PC-9 (cell line): ENCODE data around the gene MINDY4. TPM values are rescaled to one million over a fixed set of nuclear protein-coding genes. Genes with fewer than 3 reads are reported as not detected.

ENCODE experiments used
- BruUV-seq: library from RNA; stranded (reverse); fragments of 400-500 nt; replicated peaks from 2 replicates; lab custom pipeline; 2021; lab: Mats Ljungman, UMichigan
- CTCF ChIA-PET: fragments of 300-600 bp; sonication (Branson Sonifier 250); formaldehyde crosslinking; loops from one replicate; lab custom pipeline; 2022; ENCODE audit warnings: antibody characterized with exemption; lab: Charles Lee
- POLR2A ChIA-PET: fragments of 300-600 bp; sonication (Branson Sonifier 250); formaldehyde crosslinking; loops from one replicate; lab custom pipeline; 2022; ENCODE audit warnings: antibody characterized with exemption; ENCODE audit not compliant: unreplicated experiment; lab: Charles Lee
- DNase-seq, 2 experiments: peaks; one replicate each; pipeline versions ENCODE4 v3.0.0 to v3.0.0-alpha.2; 2015 to 2022; ENCODE audit warnings: mixed read lengths in 1 of 2
- H2AFZ ChIP-seq: fragments of 200-600 bp; sonication (generic); 2 replicates; pipeline ENCODE4 v1.8.1; 2017; ENCODE audit warnings: antibody characterized with exemption
- H3F3A ChIP-seq: fragments of 200-600 bp; sonication (generic); 2 replicates; pipeline ENCODE4 v1.8.1; 2017; ENCODE audit warnings: antibody characterized with exemption, mild to moderate bottlenecking, low read depth; ENCODE audit not compliant: insufficient read depth
- H3K27ac ChIP-seq: fragments of 200-600 bp; sonication (generic); 2 replicates; pipeline ENCODE4 v1.6.1; 2016; ENCODE audit warnings: mixed run types
- H3K27me3 ChIP-seq: fragments of 200-600 bp; sonication (generic); 2 replicates; pipeline ENCODE4 v1.6.1; 2016; ENCODE audit warnings: low read depth, mixed run types; ENCODE audit not compliant: insufficient read depth
- H3K36me3 ChIP-seq: fragments of 200-600 bp; sonication (generic); 2 replicates; pipeline ENCODE4 v1.6.1; 2016; ENCODE audit warnings: low read depth, mixed run types
- H3K4me1 ChIP-seq: fragments of 200-600 bp; sonication (generic); replicated peaks from 2 replicates; pipeline ENCODE4 v1.6.1; 2016; ENCODE audit warnings: mixed run types; ENCODE audit not compliant: insufficient read depth
- H3K4me2 ChIP-seq: fragments of 200-600 bp; sonication (generic); 2 replicates; pipeline ENCODE4 v1.6.1; 2017; ENCODE audit warnings: mixed run types
- H3K4me3 ChIP-seq: fragments of 200-600 bp; sonication (generic); 2 replicates; pipeline ENCODE4 v1.6.1; 2016; ENCODE audit warnings: mixed run types
- H3K79me2 ChIP-seq: fragments of 200-600 bp; sonication (generic); 2 replicates; pipeline ENCODE4 v1.6.1; 2017; ENCODE audit warnings: low read depth, mixed run types
- H3K9me2 ChIP-seq: fragments of 200-600 bp; sonication (generic); 2 replicates; pipeline ENCODE4 v1.8.1; 2017; ENCODE audit warnings: mild to moderate bottlenecking; ENCODE audit not compliant: insufficient read depth
- H3K9me3 ChIP-seq: fragments of 200-600 bp; sonication (generic); 2 replicates; pipeline ENCODE4 v1.8.1; 2016; ENCODE audit warnings: low read depth; ENCODE audit not compliant: insufficient read depth
- H4K20me1 ChIP-seq: fragments of 200-600 bp; sonication (generic); 2 replicates; pipeline ENCODE4 v1.8.1; 2017; ENCODE audit not compliant: insufficient read depth
- CTCF ChIP-seq: fragments of 200-600 bp; sonication (generic); conservative IDR thresholded peaks from 2 replicates; pipeline ENCODE4 v1.6.1; 2017; ENCODE audit warnings: mixed run types, antibody characterized with exemption, mild to moderate bottlenecking, moderate library complexity
- EZH2 ChIP-seq: fragments of 200-600 bp; sonication (generic); IDR thresholded peaks from 2 replicates; pipeline ENCODE4 v1.8.0; 2017; ENCODE audit warnings: antibody characterized with exemption, low read depth
- intact Hi-C: fragments of 100-400 bp; cut with micrococcal nuclease; formaldehyde crosslinking; loops from one replicate; pipeline ENCODE4 v1.10.0; 2022; ENCODE audit not compliant: unreplicated experiment
- total RNA-seq: library from RNA; stranded (reverse); gene quantifications from 2 replicates; pipeline ENCODE4 v1.2.3, GENCODE V29; 2021

The MINDY4 gene
- total RNA-seq, 1 experiment from 2014 or later: 14.8 TPM

GRCh38 chr7:30776971-30777370 lies 5.8 kb downstream of the MINDY4 start:
- Histone ChIP-seq H3K9me2 (no peaks in the 10 kb centered on the region), H3K27me3 (no peaks in the 10 kb centered on the region), H3K4me3 (no peak overlapping the region), H3K27ac (no peak overlapping the region), H3K36me3 (no peaks in the 10 kb centered on the region), H3F3A (no peaks in the 10 kb centered on the region), H3K79me2 (peaks cover 10% of the 10 kb centered on the region), H3K4me2 (no peak overlapping the region), H3K4me1 (peaks cover 11% of the 10 kb centered on the region), H4K20me1 (no peaks in the 10 kb centered on the region), H2AFZ (no peak overlapping the region), H3K9me3 (no peaks in the 10 kb centered on the region)
- no peak for TF ChIP-seq EZH2
- no peak for TF ChIP-seq CTCF
- ChIA-PET CTCF (interaction anchor here (0.6 kb wide), 3 partner anchors 51 to 332 kb away, joined by 3 to 11 read pairs (median 4); no protein-coding TSS in a partner anchor), POLR2A (no interaction called here)
- DNase-seq: no peak
- no TSS peak for BruUV-seq
- intact Hi-C loops: no loop called here

GRCh38 chr7:30778255-30779025 lies 7.2 kb downstream of the MINDY4 start:
- no TSS peak for BruUV-seq

GRCh38 chr7:30779574-30779973 lies 8.4 kb downstream of the MINDY4 start:
- Histone ChIP-seq H4K20me1 (no peaks in the 10 kb centered on the region), H3K9me3 (no peaks in the 10 kb centered on the region), H3K4me1 (no peaks in the 10 kb centered on the region), H2AFZ (no peak overlapping the region), H3K36me3 (0 out of 2 replicates have a peak, but pooled peaks cover 7% of the 10 kb centered on the region), H3K27me3 (no peaks in the 10 kb centered on the region), H3K27ac (no peak overlapping the region), H3F3A (no peaks in the 10 kb centered on the region), H3K9me2 (no peaks in the 10 kb centered on the region), H3K79me2 (no peaks in the 10 kb centered on the region), H3K4me2 (no peak overlapping the region), H3K4me3 (no peak overlapping the region)
- BruUV-seq: no TSS peak
- ChIA-PET POLR2A (no interaction called here), CTCF (no interaction called here)
- no peak for DNase-seq
- TF ChIP-seq EZH2 (no peak), CTCF (no peak)
- intact Hi-C loops: no loop called here

More at GRCh38 chr7:30778255-30779025, 7.2 kb downstream of the MINDY4 start:
- no peaks in the 10 kb centered on the region for H3K27me3 ChIP-seq
- DNase-seq: no peak
- H3K9me2 ChIP-seq: no peaks in the 10 kb centered on the region
- H3K9me3 ChIP-seq: no peaks in the 10 kb centered on the region
- H3K4me1 ChIP-seq: no peaks in the 10 kb centered on the region
- POLR2A ChIA-PET: no interaction called here
- H3K79me2 ChIP-seq: no peaks in the 10 kb centered on the region
- no peak overlapping the region for H3K4me2 ChIP-seq
- no peak overlapping the region for H2AFZ ChIP-seq
- no peak overlapping the region for H3K27ac ChIP-seq
- CTCF ChIA-PET: no interaction called here
- H3F3A ChIP-seq: no peaks in the 10 kb centered on the region
- H3K36me3 ChIP-seq: 0 out of 2 replicates have a peak, but pooled peaks cover 7% of the 10 kb centered on the region
- H3K4me3 ChIP-seq: no peak overlapping the region
- TF ChIP-seq EZH2: no peak
- TF ChIP-seq CTCF: no peak
- intact Hi-C loops: no loop called here
- H4K20me1 ChIP-seq: no peaks in the 10 kb centered on the region
